HG03442 (cell line): Measurements from ENCODE around the gene ITFG1.

Source experiments
- ATAC-seq: cut with Tn5 transposase; IDR thresholded peaks from one replicate; pipeline ENCODE4 v1.9.1; 2021; ENCODE audit warnings: mild to moderate bottlenecking, moderate library complexity; ENCODE audit not compliant: unreplicated experiment

ITFG1 gene

DNA sequence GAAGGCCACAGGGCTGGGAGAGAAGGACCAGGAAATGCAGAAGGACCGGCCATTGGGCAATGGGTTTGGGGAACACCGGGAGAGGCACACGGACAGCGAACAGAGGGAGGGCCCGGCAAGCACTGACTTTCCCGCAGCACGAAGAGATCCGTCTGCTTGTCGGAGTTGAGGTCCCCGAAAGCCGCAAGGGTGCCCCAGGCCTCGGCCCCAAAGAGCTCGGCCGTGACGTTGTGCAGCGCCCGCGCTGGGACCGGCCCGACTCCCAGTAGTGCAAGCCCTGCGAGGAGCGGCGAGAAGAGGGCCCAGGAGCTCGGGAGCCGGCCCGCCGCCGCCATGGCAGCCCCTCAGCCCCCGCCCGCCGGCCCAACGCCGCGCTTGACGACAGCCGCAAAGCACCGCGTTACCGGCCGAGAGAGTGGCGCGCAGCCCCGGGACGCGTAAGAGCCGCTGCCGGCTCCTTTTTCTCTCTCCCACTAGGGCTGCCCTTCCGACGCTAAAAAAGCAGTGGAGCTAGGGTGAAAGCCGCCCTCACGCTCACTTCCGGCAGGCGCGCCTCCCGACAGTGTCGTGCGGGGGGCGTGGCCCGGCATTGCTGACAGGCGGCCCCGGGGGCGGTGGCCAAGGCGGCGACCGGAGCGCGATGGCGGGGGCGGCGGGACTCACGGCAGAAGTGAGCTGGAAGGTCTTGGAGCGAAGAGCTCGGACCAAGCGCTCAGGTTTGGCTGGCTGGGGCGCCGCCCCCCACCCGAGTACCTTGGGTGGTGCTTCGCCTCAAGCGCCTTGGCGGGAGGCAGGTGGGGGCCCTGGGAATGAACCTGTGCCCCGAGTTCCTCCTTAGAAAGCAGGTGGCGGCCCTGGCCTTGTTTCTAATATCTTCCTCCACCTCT lies at the start of gene ITFG1, which contains the start of gene PHKB:
Gene ITFG1, minus strand, starts transcription at position 353 of the 887 bp plus-strand sequence. Its CDS starts 18 bp downstream, at position 335.
Gene PHKB, plus strand, starts transcription at position 621 of the 887 bp plus-strand sequence. Its CDS starts 20 bp downstream, at position 641.
- ATAC-seq, result peak; percentile 79

DNA sequence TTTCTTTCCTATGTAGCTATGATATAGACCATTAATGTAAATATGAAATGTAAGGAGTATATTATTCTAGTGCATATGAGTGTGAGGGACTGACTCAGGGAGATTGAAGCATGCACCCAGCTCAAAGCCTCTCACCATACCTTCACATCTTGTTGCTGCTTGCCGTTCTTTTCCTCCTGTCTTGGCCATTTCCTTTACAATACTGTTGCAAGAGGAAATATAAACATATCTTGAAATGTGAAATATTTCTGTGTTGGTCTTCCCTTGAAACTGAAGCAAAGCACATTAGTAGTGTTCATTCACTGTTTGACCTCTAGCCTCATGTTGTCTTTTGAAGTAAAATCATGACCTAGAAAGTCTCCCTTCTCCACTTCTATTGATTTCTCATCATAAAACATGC lies 46.8 kb upstream of the ITFG1 start:
- no peak for ATAC-seq

- no peak for ATAC-seq
These were observed 45.9 kb upstream of the ITFG1 start for GRCh38 chr16:47506800-47507199.

DNA sequence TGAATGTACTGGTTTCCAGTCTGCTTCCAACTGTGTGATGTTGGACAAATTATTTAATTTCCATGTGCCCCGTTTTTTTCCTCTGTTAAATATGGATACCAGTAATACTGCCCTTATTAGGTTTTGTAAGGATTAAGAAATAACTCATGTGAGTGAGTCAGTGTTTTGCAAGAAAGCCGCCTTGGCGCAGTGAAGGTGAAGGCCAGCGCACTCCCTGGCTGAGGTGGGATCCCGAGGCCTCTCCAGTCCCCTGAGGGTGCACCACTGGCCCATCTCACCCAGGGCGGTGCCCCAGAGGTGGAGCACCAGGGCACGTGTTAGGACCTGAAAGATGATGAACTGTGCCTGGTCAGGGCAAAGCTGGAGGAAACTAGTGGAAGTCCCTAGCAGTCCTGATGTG lies 43.7 kb upstream of the ITFG1 start:
- ATAC-seq, result no peak

GRCh38 chr16:47503936-47504335 lies 43.1 kb upstream of the ITFG1 start:
- ATAC-seq, result no peak

GRCh38 chr16:47499700-47500264 lies 38.9 kb upstream of the ITFG1 start:
- ATAC-seq, result no peak

DNA sequence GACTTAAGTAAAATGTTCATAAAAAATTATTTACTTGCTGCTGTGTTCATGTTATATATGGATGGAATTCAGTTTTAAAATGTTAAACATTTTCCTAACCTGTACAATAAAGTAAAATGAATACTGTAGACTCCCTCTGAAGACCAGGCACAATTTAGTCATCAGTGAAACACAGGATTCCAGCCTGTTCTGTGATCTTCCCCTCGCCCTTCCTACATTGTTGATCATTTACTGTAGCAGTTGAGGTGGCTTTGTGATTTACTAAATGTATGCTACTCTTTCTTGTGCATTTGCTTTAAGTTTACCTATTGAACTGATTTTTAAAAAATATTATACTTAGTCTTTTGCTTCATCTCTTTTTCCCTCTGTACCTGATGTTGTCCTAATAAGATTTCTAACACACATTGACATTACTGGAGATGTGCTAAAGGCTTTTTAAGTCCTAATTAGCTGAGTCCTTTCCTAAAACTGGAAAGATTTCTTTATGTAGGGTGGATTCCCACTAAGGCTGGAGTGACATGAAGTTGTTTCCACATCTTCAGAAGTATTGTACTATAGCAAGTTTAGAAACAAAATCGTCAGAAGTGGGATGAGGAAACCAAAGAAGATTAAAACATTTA lies 38.3 kb upstream of the ITFG1 start:
- no peak for ATAC-seq

DNA sequence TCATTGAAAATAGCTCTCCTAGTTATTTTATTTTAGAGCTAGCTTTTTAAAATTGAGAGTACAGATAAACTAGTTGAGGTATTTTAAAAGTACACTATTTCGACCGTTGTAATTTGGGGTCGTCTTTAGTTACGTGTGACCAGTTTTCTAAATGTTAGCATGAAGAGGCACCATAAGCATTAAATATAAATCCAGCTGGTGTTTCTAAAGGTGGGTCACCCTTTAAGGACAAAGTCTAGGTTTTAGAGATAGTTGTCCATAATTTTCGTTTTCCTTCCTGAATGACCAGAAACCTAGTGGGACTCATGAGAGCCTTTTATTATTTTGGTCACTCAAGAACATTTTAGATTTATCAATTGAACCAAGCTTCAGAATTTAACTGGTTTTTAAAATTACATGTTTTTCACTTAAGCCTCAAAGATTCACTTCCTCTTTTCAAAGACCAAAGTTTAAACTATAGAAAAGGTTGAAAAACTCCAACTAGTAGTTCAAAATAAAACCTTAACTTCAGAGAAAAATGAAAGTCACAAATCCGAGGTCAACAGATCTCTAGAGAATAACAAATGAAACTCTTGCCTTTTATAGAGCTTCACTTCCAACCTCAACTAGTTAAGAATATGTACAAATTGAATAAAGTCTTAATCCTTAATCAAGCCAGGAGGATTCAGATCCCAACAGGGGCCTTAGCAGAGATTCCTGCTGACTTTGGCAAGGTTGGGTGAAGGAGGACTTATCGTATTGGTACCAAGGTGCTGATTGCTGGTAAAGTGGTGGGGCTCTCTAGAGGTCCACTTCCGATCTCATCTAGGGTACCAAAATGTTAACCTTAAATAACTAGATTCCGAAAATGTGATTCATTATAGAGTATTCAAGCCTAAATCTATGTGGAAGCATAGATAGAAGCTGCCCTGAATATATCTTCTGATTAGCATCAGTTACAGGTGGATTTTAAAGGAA lies 32.8 kb upstream of the ITFG1 start:
- peak; percentile 44 for ATAC-seq

GRCh38 chr16:47492428-47493377 lies 31.8 kb upstream of the ITFG1 start:
- ATAC-seq, result peak; percentile 88

DNA sequence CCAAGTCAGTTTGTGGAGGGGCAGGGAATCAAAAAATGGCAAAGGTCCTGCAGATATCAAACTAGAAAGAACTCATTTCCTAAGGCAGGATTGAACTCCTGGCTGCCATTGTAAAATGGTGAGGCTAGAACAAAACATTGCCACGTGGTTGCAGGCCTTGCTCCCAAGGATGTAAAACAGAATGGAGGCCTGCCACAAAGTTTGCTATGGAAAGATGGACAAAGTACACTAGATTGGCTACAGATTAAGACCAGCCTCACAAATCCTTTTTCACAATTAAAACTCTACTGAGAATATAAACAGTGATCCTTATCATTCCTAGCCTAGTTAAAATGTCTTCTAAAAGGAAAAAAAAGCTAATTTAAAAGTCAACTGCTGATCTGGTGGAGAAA lies 31.2 kb upstream of the ITFG1 start:
- ATAC-seq, result no peak

GRCh38 chr16:47490471-47490870 lies 29.6 kb upstream of the ITFG1 start:
- no peak for ATAC-seq

- no peak for ATAC-seq
These were observed 27.2 kb upstream of the ITFG1 start for GRCh38 chr16:47488051-47488450.

DNA sequence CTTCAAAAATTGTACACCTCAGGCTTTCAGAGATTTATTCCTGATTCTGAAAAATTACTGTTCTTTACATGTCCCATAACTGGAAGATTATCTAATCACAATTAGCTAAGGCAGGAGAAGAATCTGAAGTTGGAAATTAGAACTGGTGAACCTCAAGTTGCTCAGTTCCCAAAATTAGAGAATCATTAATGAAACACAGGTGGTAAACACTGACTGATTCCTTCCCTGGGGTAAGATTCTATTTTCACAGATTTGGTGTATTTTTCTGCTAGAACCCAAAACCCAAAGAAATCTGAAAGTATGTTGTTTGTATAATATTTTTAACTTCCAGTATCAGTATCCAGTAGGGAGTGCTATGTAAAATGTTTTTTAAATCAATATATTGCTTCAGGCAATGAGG lies 26.0 kb upstream of the ITFG1 start:
- ATAC-seq, result no peak

DNA sequence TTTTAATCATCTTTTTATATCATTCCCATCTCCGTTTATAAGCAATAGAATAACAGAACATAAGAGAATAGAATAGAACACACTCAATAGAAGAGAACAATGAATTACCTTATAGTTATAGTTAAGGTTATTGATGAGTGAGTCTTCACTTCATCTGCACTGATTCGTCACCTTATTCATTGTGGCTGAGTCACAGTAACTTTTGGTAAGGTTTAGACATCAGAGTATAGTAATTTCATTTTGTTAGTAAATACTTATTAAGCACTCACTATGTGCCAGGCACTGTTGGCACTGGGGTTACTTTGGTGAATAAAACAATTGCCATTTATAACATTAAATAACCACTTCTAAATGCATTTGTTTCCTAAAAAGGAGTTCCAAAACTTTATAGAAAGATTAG lies 22.8 kb upstream of the ITFG1 start:
- no peak for ATAC-seq

- ATAC-seq, result no peak
These were observed 21.0 kb upstream of the ITFG1 start for GRCh38 chr16:47481698-47482374.

DNA sequence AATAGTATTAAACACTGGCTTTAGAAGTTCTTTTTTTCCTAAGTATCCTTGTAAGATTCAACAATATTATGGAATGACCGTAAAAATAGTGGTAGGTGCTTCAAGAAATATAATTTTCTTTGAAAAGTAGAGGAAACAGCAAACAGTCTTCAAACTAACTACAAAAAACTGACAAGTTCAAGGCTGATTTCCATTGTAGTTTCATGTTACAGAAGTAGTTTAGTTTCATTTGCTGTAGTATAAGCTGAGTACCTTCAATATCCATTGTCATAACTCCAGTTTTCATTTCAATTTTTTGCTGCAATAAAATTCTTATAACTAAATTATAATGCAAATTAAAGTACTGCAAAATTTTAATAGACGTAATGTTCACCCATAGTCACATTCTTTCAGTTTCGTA lies 19.5 kb upstream of the ITFG1 start:
- ATAC-seq, result no peak

GRCh38 chr16:47477679-47478078 lies 16.8 kb upstream of the ITFG1 start:
- ATAC-seq, result no peak

DNA sequence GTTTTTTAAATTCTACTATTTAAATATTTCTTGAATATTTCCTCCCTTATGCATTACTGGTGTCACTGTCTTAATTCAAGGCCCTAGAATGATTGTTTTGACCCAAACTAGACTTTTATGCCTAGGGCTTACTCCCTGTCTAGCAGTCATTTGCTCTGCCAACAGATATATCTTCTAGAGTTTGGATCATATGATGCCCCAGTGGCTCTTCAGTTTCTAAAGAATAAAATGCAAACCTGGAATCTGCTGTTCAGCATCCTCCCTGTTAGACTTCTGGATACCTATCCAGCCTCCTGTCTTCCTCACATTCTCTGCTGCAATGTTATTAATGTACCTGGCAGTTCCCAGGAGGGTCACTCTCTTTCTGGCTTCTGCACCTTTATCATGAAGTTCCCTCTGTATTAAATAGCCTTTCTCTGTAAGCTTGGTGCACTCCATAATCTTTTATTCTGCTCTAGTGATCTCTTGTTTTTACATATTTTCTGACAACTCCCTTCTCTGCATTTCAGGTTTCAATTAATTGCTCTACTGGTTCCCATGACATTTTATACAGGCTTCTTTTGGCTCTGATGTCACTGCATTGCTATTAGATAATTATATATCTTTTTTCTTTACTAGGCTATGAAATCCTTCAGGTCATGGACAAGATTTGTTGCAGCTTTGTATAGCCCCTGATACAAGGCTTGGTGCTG lies 15.9 kb upstream of the ITFG1 start:
- ATAC-seq, result no peak
